Activated T-cell treated with anti-CD3 and anti-CD28 coated beads, Interleukin-2, amount 50 U/mL, for 4 hours (primary cell): Measurements from ENCODE around the gene SMIM13. TPM values are rescaled to one million over a fixed set of nuclear protein-coding genes. Genes with fewer than 3 reads are reported as not detected.
A peak's percentile ranks its signal among the peaks of the same experiment; 100 is the strongest.
"Not testable (repeated sequence)": the region's sequence is repeated elsewhere in the genome, so short reads cannot be mapped to it uniquely, and the experiment has no call there.

Experiments
- ATAC-seq, 2 donors: fragments of 200-7000 bp; cut with Tn5 transposase; one replicate each; pipeline ENCODE4 v1.10.0; 2021
- DNase-seq: peaks from one replicate; pipeline ENCODE4 v3.0.0-alpha.2; 2020
- H3K27me3 Mint-ChIP-seq: one replicate; pipeline ENCODE4 v1.8.0; 2021; ENCODE audit warnings: low read depth, mixed read lengths
- H3K36me3 Mint-ChIP-seq: one replicate; pipeline ENCODE4 v1.8.0; 2022; ENCODE audit warnings: mixed read lengths; ENCODE audit not compliant: insufficient read depth
- H3K4me1 Mint-ChIP-seq: one replicate; pipeline ENCODE4 v1.8.0; 2021; ENCODE audit warnings: low read depth, mixed read lengths
- H3K4me3 Mint-ChIP-seq: one replicate; pipeline ENCODE4 v1.8.0; 2021; ENCODE audit warnings: mild to moderate bottlenecking, moderate library complexity, mixed read lengths
- H3K9me3 Mint-ChIP-seq: one replicate; pipeline ENCODE4 v1.8.0; 2021; ENCODE audit warnings: mixed read lengths
- total RNA-seq, 3 donors: library from RNA; stranded (reverse); gene quantifications; one replicate each; pipeline ENCODE4 v1.2.1, GENCODE V29; 2021

Gene SMIM13
- total RNA-seq, 3 donors from 2014 or later: 13.7 to 15.2 (median 14.9) TPM

DNA sequence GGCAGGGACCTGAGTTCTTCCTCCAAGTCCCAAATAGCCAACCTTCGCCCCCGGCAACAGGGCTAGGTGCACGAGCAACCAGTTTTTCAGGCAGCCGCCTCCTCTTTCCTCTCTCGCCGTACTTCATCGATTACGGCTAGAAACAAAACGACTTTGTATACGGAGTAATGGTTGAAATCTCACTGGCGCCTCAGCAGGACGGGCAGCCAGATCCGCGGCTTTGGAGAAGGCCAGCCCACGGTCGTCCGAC lies 333 bp upstream of the SMIM13 start:
- no peaks in the 10 kb centered on the region for H3K36me3 Mint-ChIP-seq
- no peaks in the 10 kb centered on the region for H3K9me3 Mint-ChIP-seq
- peak overlapping the region; percentile 94 for H3K4me3 Mint-ChIP-seq
- DNase-seq (no peak), ATAC-seq (peak; percentile 6 to 7)
- H3K4me1 Mint-ChIP-seq: peaks cover 27% of the 10 kb centered on the region
- peaks cover 1% of the 10 kb centered on the region for H3K27me3 Mint-ChIP-seq

DNA sequence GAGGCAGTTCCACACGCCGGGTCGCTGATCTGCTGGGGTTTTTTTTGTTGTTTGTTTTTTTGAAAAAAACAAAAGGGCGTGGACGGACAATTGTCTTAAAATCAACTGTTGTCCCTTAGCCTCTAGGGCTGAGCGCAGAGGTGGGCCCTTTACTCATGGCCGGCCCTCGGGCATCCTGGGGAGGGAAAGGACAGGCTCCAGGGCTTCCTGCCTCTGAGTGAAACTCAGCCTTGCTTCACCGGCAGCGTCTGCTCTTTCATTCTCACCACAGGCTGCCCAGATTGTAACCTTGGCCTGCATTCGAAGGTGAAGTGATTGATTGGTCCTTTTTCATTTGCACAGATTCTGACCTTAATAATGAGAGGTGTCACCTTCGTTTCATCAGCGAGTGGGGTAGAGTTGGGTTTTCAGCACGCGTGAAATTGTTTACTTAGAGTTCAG lies 797 bp downstream of the SMIM13 start:
- Mint-ChIP-seq H3K27me3 (no peaks in the 10 kb centered on the region), H3K4me1 (peaks cover 27% of the 10 kb centered on the region), H3K4me3 (peak overlapping the region; percentile 98), H3K9me3 (no peaks in the 10 kb centered on the region), H3K36me3 (peaks cover 2% of the 10 kb centered on the region)
- peak; percentile 31 for DNase-seq
- ATAC-seq: peak; percentile 7 to 24

DNA sequence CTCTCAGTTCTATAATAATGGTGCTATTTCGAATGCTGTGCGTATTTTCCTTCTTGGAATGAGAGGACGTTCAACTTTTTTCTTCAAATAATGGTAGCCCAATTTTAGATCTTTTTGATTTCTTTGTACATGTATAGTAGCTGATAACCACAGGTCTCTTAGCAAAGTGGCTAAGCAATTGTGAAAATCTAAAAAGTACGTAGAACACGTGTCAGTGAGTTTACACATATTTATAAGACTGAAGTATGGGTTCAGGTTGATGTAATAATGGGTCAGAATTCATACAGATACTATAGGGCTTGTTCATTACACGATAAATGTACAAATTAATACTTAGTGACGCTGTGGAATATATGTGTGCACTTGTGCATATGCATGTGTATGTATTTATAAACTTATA lies 1.3 kb downstream of the SMIM13 start:
- H3K36me3 Mint-ChIP-seq: peaks cover 6% of the 10 kb centered on the region
- no peaks in the 10 kb centered on the region for H3K27me3 Mint-ChIP-seq
- DNase-seq: no peak
- peaks cover 27% of the 10 kb centered on the region for H3K4me1 Mint-ChIP-seq
- ATAC-seq: no peak
- H3K9me3 Mint-ChIP-seq: no peaks in the 10 kb centered on the region
- peak overlapping the region; percentile 98 for H3K4me3 Mint-ChIP-seq

DNA sequence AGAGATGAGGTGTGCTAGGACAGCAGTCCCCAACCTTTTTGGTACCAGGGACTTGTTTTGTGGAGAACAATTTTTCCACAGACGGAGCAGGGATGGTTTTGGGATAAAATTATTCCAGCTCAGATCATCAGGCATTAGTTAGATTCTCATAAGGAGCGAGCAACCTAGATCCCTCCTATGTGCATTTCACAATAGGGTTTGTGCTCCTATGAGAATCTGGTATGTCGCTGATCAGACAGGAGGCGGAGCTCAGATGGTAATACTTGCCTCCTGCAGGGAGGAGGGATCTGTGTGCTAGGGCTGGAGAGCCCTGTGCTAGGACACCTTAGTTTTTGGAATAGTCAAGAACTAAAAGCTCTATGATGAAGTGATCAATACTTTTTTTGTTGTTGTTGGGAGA lies 2.5 kb downstream of the SMIM13 start:
- ATAC-seq: no peak
- DNase-seq: no peak
- Mint-ChIP-seq H3K4me1 (peaks cover 27% of the 10 kb centered on the region), H3K4me3 (peak overlapping the region; percentile 6), H3K27me3 (no peaks in the 10 kb centered on the region), H3K36me3 (peaks cover 13% of the 10 kb centered on the region), H3K9me3 (no peaks in the 10 kb centered on the region)

DNA sequence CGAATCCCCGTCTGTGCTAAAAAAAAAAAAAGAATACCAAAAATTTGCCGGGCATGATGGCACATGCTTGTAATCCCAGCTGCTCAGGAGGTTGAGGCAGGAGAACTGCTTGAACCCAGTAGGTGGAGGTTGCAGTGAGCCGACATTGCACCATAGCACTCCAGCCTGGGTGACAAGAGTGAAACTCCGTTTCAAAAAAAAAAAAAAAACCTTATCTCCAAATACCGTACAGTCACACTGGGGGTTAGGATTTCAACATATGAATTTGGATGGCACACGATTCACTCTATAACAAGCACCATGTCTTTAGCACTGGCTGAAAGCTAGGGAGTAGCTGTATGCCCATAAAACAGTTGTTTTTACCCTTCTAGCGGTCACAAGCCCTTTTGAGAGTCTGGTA lies 3.8 kb downstream of the SMIM13 start:
- DNase-seq (no peak), ATAC-seq (no peak)
- Mint-ChIP-seq H3K4me3 (no peak overlapping the region), H3K27me3 (no peaks in the 10 kb centered on the region), H3K9me3 (no peaks in the 10 kb centered on the region), H3K36me3 (peaks cover 16% of the 10 kb centered on the region), H3K4me1 (peaks cover 34% of the 10 kb centered on the region)

DNA sequence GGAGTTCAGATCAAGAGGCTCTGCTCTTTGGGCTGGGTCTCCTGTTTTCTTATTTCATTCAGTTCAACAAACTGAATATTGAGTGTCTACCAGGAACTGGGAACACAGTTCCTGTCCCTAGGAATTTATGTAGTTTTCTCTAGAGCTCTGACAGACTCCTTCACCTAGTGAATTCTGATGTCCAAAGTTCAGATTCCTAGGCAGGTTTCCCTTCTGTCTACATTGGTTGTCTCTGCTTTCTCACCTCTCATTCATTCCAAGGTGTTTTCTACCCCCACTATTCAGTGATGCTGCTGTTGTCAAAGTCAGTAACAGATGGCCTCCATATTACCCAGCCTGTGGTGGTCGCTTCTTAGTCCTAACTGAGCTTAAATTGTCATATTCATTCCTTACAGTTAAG lies 4.4 kb downstream of the SMIM13 start:
- ATAC-seq (no peak), DNase-seq (no peak)
- Mint-ChIP-seq H3K36me3 (peaks cover 16% of the 10 kb centered on the region), H3K4me1 (peaks cover 30% of the 10 kb centered on the region), H3K4me3 (no peak overlapping the region), H3K27me3 (no peaks in the 10 kb centered on the region), H3K9me3 (no peaks in the 10 kb centered on the region)

DNA sequence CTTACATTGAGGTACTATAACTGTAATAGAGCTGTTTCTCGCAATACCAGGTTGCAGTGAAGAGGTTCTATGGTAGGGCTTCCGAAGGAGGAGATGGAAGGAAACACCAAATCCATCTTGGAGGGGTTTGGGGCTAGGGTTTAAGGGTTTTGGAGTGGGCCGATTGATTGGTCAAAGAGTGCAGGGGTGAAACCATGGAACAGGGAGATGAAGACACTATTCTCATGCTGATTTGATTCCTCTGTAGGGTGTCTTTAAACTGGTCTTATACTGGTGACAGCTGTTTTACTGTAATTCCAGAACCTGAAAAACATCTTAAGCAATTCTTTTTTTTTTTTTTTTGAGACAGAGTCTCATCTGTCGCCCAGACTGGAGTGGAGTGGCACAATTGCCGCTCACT lies 7.8 kb downstream of the SMIM13 start:
- H3K4me3 Mint-ChIP-seq: no peak overlapping the region
- no peaks in the 10 kb centered on the region for H3K9me3 Mint-ChIP-seq
- peaks cover 12% of the 10 kb centered on the region for H3K4me1 Mint-ChIP-seq
- DNase-seq: no peak
- ATAC-seq: no peak
- H3K27me3 Mint-ChIP-seq: no peaks in the 10 kb centered on the region
- peaks cover 16% of the 10 kb centered on the region for H3K36me3 Mint-ChIP-seq

DNA sequence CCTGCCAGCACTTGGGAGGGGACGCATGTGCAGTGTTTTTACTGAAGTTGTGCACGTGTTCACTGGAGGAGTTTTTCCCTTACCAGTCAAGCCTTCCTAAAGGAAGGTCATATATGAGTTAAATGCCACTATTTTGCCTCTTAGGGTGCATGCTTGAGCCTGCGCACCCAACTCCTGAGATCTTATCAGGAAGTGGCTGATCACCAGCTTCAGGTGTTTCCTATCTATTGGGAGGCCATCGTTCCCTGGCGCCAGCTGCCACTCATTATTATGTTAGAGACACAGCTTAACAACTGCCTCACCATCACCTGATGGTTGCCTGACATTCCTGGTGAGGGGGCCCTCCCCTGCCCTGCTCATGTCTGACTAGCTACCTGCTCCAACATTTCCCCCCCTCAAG lies 9.4 kb downstream of the SMIM13 start:
- DNase-seq: no peak
- Mint-ChIP-seq H3K4me3 (no peak overlapping the region), H3K9me3 (no peaks in the 10 kb centered on the region), H3K36me3 (peaks cover 16% of the 10 kb centered on the region), H3K27me3 (no peaks in the 10 kb centered on the region), H3K4me1 (peaks cover 11% of the 10 kb centered on the region)
- ATAC-seq: no peak

DNA sequence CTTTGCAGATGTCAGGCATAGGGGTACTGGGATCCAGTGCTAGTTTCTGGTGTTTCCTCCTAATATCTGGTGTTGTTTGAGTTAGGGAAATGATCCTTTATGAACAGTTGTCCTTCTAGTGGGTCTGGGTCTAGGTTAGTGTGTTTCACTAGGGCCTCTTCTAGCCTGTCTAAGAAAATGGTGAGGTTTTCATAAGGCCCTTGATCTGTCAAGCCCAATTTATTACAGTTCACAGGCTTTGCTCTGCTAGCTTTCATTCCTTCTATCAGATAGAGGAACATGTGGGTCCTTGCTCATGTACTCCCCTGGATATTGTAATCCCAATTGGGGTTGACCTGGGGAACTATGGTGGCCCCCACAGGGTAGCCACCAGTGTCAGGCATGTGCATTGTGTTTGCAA lies 15.1 kb downstream of the SMIM13 start:
- no peak for ATAC-seq
- Mint-ChIP-seq H3K4me1 (peaks cover 24% of the 10 kb centered on the region), H3K36me3 (no peaks in the 10 kb centered on the region), H3K9me3 (no peaks in the 10 kb centered on the region), H3K27me3 (no peaks in the 10 kb centered on the region), H3K4me3 (no peak overlapping the region)
- DNase-seq: no peak

DNA sequence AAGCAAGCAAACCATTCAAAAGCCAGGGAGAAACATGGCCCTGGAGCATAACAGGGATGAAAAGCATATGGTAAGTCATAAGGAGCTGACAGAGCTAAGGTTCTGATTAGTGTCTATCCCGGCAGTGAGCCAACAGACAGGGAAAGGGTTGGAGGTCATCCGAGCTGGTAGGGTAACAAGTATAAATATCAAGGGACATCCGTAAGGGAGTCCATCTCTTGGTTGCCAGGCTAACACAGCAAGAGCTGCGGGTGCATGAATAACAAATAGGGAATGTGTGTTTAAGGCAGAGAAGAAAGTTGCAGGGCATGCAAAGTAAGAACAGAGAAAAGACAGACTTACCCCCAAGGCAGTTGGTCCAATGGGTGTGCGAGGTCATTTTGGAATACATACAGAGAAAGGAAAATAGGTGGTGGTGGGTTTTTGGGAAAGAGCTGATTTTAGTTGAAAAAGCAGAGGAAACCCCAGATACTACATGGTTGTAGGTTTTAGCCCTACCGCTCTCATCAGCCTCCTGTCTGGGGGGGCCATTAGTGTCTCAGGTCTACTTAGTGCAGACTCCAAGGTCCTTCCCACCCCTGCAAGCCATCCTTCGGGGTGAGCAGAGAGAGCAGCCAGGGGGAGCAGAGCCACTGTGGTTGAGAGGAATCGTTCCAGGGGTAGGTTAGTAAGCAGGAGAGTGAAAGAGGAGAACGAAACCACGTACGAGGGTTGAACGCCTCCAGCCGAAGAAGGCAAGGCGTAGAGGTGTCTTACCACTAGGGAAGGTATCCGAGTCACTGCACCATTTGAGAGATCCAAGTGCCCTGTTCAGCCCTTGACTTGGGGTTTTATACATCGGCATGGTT lies 17.5 kb downstream of the SMIM13 start, which contains the start of gene ERVFRD-1:
Gene ERVFRD-1 (minus strand): TSS at position 805 of the 848 bp plus-strand sequence. CDS start 6,415 bp downstream, outside the sequence.
- H3K9me3 Mint-ChIP-seq: no peaks in the 10 kb centered on the region
- no peaks in the 10 kb centered on the region for H3K27me3 Mint-ChIP-seq
- H3K36me3 Mint-ChIP-seq: no peaks in the 10 kb centered on the region
- peak within 1 kb of the TSS; percentile 63 for H3K4me3 Mint-ChIP-seq
- ATAC-seq: peak; percentile 47 to 75
- DNase-seq: no peak
- peaks cover 27% of the 10 kb centered on the region for H3K4me1 Mint-ChIP-seq

DNA sequence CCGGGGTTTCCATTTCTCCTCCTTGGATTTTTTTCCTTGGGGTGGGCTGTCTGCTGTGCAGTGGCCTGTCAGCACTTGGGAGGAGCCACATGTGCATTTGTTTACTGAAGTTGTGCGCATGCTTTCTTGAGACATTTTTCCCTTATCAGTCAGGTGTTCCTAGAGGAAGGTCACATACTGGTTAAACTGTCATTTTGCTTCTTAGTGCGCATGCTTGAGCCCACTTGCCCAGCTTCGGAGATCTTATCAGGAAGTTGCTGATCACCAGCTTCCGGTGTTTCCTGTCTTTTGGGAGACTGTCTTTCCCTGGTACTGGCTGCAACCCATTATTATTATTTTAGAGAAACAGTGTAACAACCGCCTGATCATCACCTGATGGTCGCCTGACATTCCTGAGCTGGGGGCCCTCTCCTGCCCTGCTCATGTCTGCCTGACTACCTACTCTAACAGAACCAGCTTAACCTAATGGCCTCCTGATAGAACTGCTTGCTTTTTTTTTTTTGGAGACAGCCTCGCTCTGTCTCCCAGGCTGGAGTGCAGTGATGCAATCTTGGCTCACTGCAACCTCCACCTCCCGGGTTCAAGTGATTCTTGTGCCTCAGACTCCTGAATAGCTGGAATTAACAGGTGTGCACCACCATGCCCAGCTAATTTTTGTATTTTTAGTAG lies 18.3 kb downstream of the SMIM13 start:
- Mint-ChIP-seq H3K4me1 (peaks cover 32% of the 10 kb centered on the region), H3K36me3 (no peaks in the 10 kb centered on the region), H3K27me3 (no peaks in the 10 kb centered on the region), H3K4me3 (peak overlapping the region; percentile 63), H3K9me3 (no peaks in the 10 kb centered on the region)
- ATAC-seq (peak in 1 of 2 donors; percentile 14), DNase-seq (no peak)

DNA sequence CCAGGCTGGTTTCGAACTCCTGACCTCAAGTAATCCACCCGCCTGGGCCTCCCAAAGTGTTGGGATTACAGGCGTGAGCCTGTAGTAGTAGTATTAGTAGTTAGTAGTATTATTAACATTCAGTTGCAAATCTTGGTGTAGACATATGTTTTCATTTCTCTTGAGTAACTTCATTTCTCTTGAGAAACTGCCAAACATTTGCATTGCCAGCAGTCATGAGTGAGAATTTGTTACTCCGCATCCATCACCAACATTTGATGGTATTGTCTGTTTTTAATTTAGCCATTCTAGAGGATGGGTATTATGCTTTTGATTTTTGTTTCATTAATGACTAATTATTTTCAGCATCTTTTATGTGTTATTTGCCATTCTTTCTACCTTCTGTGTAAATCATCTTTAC lies 19.4 kb downstream of the SMIM13 start:
- peaks cover 32% of the 10 kb centered on the region for H3K4me1 Mint-ChIP-seq
- DNase-seq (no peak), ATAC-seq (no peak)
- no peaks in the 10 kb centered on the region for H3K9me3 Mint-ChIP-seq
- no peaks in the 10 kb centered on the region for H3K36me3 Mint-ChIP-seq
- no peaks in the 10 kb centered on the region for H3K27me3 Mint-ChIP-seq
- no peak overlapping the region for H3K4me3 Mint-ChIP-seq

DNA sequence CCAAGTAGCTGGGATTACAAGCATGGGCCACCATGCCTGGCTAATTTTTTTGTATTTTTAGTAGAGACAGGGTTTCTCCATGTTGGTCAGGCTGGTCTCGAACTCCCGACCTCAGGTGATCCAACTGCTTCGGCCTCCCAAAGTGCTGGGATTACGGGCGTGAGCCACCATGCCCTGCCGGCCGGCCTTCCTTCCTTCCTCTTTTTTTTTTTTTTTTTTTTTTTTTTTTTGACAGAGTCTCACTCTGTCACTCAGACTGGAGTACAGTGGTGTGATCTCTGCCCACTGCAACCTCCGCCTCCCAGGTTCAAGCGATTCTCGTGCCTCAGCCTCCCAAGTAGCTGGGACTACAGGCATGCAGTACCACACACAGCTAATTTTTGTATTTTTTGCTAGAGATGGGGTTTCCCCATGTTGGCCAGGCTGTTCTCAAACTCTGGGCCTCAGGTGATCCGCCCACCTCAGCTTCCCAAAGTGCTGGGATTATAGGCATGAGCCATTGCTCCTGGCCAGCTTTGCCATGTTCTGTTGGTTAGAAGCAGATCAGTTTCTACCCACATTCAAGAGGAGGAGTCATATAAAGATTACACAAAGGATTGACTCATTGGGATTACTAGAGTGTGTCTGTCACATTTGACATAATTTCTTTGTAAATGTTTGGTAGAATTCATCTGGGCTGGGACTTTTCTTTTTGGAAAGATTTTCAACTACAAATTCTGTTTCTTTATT lies 22.3 kb downstream of the SMIM13 start:
- not testable (repeated sequence) for H3K36me3 Mint-ChIP-seq, H3K4me3 Mint-ChIP-seq, DNase-seq, H3K9me3 Mint-ChIP-seq, H3K27me3 Mint-ChIP-seq
- ATAC-seq: peak; percentile 70 to 86
- peaks cover 28% of the 10 kb centered on the region for H3K4me1 Mint-ChIP-seq

DNA sequence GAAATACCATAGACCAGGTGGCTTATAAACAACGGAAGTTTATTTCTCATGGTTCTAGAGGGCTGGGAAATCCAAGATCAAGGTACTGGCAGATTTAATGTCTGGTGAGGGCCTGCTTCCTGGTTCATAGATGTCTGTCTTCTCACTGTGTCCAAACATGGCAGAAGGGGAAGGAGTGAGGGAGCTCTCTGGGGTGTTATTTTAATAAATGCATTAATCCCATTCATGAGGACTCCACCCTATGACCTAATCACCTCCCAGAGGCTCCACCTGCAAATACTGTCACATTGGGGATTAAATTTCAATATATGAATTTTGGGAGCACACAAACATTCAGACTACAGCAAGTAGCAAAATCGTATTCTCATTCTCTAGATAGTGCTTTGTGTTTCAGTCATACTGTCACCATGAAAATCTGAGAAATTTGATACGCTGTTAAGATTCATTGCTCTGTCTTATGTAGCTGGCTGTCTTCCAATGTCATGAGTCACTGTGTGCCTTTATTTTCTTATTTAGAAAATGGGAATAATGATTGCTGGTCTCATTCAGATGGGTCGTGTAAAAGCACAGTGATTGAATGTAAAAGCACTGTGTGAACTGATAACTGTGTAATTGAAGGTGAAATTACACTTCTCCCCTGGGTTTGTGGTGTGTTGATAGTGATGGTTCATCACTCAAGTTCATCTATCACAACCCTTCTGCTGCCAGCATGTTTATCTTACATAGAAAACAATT lies 26.8 kb downstream of the SMIM13 start:
- Mint-ChIP-seq H3K27me3 (no peaks in the 10 kb centered on the region), H3K36me3 (peaks cover 5% of the 10 kb centered on the region), H3K4me1 (peaks cover 19% of the 10 kb centered on the region), H3K9me3 (no peaks in the 10 kb centered on the region), H3K4me3 (no peak overlapping the region)
- ATAC-seq: no peak
- DNase-seq: no peak
